Left forelimb (tissue), 1 donor: ENCODE measurements around the gene CAB39L.

Experiments used
- DNase-seq: peaks from one replicate; pipeline ENCODE4 v3.0.0-alpha.2; 2018; ENCODE audit warnings: low spot score

The CAB39L gene

GRCh38 chr13:49443704-49444523, at the start of gene CAB39L, which contains the start of gene SETDB2:
Gene CAB39L (minus strand): TSS chr13:49444064. CDS start chr13:49382910, 61,154 bp downstream.
Gene SETDB2 (plus strand): TSS chr13:49444274. CDS start chr13:49451894, 7,620 bp downstream.
- peak; percentile 99 for DNase-seq

- no peak for DNase-seq
These were observed 44.7 kb upstream of the CAB39L start for GRCh38 chr13:49488563-49488962.

- no peak for DNase-seq
These were observed 37.9 kb upstream of the CAB39L start for GRCh38 chr13:49481788-49482187.

- DNase-seq = no peak
These were observed 32.7 kb upstream of the CAB39L start for GRCh38 chr13:49476529-49476928.

- DNase-seq = no peak
These were observed 28.3 kb upstream of the CAB39L start for GRCh38 chr13:49472186-49472585.

- no peak for DNase-seq
These were observed 22.5 kb upstream of the CAB39L start for GRCh38 chr13:49466292-49466838.

- no peak for DNase-seq
These were observed 20.9 kb upstream of the CAB39L start for GRCh38 chr13:49464621-49465325.

GRCh38 chr13:49464085-49464484, 20.2 kb upstream of the CAB39L start:
- DNase-seq = no peak

- DNase-seq = no peak
These were observed 15.7 kb upstream of the CAB39L start for GRCh38 chr13:49459580-49459979.

- DNase-seq = no peak
These were observed 13.4 kb upstream of the CAB39L start for GRCh38 chr13:49457221-49457620.

GRCh38 chr13:49456156-49456555, 12.3 kb upstream of the CAB39L start:
- DNase-seq = no peak

GRCh38 chr13:49455007-49455398, 11.1 kb upstream of the CAB39L start:
- DNase-seq = no peak

- no peak for DNase-seq
These were observed 10.6 kb upstream of the CAB39L start for GRCh38 chr13:49454388-49455006.

GRCh38 chr13:49453465-49453864, 9.6 kb upstream of the CAB39L start:
- no peak for DNase-seq

- DNase-seq = no peak
These were observed 9.0 kb upstream of the CAB39L start for GRCh38 chr13:49452725-49453457.

GRCh38 chr13:49450105-49450819, 6.4 kb upstream of the CAB39L start:
- DNase-seq = no peak

- no peak for DNase-seq
These were observed 4.9 kb upstream of the CAB39L start for GRCh38 chr13:49448753-49449152.

- no peak for DNase-seq
These were observed 2.6 kb upstream of the CAB39L start for GRCh38 chr13:49446473-49446872.

- DNase-seq = no peak
These were observed 896 bp upstream of the CAB39L start for GRCh38 chr13:49444524-49445395.

GRCh38 chr13:49443357-49443703, 534 bp downstream of the CAB39L start:
- no peak for DNase-seq
